ENCODE data around the gene LIPC.
A peak's percentile ranks its signal among the peaks of the same experiment; 100 is the strongest.

The LIPC gene

DNA sequence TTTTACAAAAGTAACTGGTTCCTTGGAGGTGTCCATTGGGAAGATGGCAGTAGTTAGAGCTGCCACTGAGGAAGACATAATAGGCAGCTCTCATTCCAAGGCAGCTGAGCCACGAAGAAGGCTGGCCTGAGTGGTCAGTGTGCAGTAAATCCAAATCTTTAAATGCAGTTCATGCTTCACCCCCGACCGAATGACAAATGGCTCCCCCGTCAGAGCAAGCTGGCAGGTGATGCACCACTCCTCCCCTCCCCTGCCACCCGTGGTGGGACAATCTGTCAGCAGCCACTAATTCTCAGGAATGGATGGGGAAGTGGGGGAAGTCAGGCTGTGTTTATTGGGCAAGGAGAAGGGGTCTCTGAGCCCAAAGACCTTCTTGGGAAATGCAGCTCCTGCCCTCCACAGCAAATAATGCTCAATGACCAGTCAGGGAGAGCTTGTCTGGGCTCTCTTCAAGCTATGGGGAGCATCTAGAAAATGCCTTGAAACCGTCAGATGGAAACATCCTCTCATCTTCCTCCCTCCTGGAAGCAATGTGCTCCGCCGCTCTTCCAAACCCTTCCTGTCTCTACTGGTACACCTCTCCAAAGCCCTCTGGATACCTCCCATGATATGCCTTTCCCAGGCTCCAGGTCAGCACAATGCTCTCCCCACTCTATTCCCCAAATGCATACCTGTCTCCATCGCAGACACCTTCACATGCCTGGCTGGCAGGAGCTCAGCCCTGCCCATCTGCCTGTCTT, 65.4 kb downstream of the LIPC start:
- DNase-seq (ENCODE audit: low read depth), result no peak
- no peak overlapping the region for H3K4me3 ChIP-seq (ENCODE audit: control insufficient read depth, low read depth, low read length)
- TF ChIP-seq, protein P1, sequence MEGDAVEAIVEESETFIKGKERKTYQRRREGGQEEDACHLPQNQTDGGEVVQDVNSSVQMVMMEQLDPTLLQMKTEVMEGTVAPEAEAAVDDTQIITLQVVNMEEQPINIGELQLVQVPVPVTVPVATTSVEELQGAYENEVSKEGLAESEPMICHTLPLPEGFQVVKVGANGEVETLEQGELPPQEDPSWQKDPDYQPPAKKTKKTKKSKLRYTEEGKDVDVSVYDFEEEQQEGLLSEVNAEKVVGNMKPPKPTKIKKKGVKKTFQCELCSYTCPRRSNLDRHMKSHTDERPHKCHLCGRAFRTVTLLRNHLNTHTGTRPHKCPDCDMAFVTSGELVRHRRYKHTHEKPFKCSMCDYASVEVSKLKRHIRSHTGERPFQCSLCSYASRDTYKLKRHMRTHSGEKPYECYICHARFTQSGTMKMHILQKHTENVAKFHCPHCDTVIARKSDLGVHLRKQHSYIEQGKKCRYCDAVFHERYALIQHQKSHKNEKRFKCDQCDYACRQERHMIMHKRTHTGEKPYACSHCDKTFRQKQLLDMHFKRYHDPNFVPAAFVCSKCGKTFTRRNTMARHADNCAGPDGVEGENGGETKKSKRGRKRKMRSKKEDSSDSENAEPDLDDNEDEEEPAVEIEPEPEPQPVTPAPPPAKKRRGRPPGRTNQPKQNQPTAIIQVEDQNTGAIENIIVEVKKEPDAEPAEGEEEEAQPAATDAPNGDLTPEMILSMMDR (IDR thresholded peaks at IDR 0.05; ENCODE audit: control insufficient read depth, insufficient read depth, low read depth, low read length, missing control alignments), result no peak

DNA sequence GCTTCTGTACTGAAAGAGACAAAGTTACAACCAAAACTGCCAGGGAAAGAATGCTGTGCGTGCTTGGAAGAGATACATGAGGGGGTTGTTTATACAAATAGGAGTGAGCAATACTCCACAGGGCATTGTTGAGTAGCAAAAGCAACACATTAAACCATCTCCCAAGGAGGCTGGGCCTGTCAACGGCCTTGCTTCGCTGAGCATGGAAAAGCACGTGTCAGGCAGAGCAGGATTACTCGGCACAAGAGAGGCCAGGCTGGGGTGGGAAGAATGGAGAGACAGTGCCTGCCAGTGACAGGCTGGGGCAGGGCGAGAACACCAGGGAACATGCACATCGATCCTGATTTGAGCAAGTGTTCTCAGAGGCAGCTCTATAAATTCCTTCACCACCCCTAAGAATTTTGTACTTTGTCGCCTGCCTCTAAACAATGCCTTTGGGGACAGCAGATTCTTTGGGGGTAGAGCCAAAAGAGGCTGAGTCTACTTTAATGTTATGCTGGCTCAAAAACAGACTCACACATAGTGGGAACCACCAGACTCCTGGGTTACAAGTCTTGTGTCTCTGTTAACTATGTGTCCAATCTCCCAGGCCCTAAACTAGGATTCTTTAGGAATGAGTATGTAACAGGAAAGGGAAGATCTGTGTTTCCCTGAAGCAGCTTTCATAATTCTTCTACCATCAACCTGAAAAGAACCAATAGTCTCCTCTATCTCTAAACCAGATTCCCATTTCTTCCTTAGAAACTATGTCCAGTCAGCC, 67.2 kb downstream of the LIPC start:
- TF ChIP-seq, protein P1 (IDR thresholded peaks at IDR 0.05; ENCODE audit: control insufficient read depth, insufficient read depth, low read depth, low read length, missing control alignments), result no peak
- no peak overlapping the region for H3K4me3 ChIP-seq (ENCODE audit: control insufficient read depth, low read depth, low read length)
- peak; percentile 78 for DNase-seq (ENCODE audit: low read depth)

DNA sequence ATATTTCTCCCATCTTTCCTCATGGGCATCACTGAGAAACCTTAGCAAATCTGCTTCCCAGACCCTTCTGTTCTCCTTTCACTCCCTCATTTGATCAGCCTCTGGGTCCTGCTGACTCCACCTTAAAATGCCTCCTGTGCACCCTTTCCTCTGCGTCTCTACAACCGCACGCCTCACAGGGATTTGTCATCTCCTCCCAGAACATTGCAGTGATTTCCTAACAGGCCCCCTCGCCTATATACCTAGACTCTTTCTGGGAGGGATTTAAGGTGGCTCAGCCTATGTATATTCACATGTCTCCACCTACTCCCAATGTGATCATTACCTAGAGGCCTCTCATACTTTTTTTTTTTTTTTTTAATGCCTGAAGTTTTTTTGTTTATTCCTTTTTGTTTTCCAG, 69.2 kb downstream of the LIPC start:
- DNase-seq (ENCODE audit: low read depth), result no peak
- no peak overlapping the region for H3K4me3 ChIP-seq (ENCODE audit: control insufficient read depth, low read depth, low read length)
- TF ChIP-seq, protein P1 (IDR thresholded peaks at IDR 0.05; ENCODE audit: control insufficient read depth, insufficient read depth, low read depth, low read length, missing control alignments), result no peak

DNA sequence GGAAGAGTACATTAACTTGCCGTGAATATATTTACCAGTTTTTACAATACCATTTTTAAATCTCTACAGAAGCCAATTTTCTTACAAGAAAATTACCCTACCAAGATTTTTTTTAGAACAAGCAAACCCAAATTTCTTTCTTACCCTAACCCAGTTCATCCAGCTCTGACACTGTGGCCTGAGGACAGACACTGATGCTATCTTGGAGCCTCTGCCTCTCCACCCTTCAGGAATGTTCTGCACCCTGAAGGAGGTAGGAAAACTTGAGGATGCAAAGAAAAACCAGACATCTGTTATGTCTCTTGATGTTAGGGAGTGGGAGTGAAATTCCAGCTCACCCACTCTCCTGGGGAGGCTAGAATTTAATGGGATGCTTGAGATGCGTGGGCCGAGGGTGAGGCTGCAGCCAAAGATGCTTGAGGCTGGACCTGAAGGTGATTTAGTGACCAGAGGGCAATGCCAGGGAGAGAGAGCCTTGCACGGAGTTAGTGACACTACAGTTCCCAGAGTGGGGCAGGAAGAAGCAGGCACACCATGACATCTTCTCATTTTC, 69.9 kb downstream of the LIPC start:
- TF ChIP-seq, protein P1 (IDR thresholded peaks at IDR 0.05; ENCODE audit: control insufficient read depth, insufficient read depth, low read depth, low read length, missing control alignments), result no peak
- no peak for DNase-seq (ENCODE audit: low read depth)
- no peak overlapping the region for H3K4me3 ChIP-seq (ENCODE audit: control insufficient read depth, low read depth, low read length)

DNA sequence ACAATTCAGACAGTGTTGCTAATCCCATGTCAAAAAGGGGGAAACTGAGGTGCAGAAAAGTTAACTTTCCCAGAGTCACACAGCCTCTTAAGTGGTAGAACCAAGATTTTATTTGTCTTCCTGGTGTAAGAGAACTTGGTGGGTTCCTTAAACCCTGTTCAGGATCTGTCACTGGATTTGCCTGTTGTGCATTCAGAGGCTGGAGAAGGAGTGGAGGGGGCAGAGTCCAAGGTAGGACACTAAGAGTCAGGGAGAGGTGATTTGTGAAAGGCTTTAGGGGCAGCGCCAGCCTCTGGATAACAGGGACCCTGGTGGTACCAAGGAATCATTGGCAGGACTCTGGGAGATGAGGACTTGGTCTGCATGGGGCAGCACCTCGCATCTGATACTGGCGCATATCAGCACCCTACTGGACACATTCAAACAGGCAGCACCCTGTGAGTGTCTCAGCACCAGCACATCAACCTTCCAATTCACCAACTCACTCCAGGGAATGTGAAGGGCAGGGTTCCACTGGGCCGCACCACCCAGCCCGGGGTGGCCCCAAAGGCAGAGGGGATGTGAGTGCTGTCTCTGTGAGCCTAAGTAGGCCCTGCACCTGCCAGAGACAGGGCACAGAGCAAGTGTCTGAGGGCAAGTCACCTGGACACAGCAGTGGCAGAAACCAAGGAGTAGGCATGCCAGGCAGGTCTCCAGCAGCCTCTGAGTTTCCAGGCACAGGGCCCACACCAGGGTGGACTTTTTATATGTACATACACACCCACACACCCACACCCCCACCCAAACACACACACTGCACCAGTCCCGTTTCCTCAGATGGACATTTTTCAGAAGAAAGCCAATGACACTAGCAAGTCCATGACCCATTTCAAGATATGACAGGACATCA, 71.6 kb downstream of the LIPC start:
- no peak overlapping the region for H3K4me3 ChIP-seq (ENCODE audit: control insufficient read depth, low read depth, low read length)
- TF ChIP-seq, protein P1 (IDR thresholded peaks at IDR 0.05; ENCODE audit: control insufficient read depth, insufficient read depth, low read depth, low read length, missing control alignments), result no peak
- DNase-seq (ENCODE audit: low read depth), result no peak

DNA sequence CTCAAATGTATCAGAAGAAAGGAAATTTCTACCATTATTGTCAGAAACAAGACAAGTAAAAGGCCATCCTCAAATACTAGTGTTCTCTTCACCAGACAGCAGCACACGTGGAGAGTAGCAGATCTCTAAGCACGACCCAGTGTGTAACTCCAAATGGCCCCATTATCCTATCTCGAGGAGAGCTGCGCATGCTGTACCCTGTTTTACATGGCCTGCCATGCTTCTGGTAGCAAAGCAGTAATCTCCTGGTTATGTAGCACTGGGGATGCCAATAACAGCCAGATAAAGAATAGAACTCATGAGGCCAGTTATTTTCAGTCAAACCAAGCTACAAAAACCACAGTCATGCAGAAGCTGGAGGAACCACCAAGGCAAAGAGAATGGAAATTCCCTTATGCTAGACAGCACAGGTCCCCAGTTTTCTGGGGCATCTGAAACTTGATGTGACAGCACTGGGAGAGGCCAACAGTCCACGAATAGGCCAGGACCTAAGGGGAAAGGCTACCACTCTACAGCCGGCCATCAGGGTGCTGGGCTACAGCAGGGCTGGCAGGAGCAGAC, 73.0 kb downstream of the LIPC start:
- no peak overlapping the region for H3K4me3 ChIP-seq (ENCODE audit: control insufficient read depth, low read depth, low read length)
- no peak for DNase-seq (ENCODE audit: low read depth)
- TF ChIP-seq, protein P1 (IDR thresholded peaks at IDR 0.05; ENCODE audit: control insufficient read depth, insufficient read depth, low read depth, low read length, missing control alignments), result no peak

Measured in AG09309 (cell line).